Amygdala (tissue), 56 donors: ENCODE data around the gene L3MBTL2.

Source experiments
- DNase-seq, 56 donors: peaks; one replicate each; lab custom pipeline; 2025; lab: John Stamatoyannopoulos, UW

Gene L3MBTL2

DNA sequence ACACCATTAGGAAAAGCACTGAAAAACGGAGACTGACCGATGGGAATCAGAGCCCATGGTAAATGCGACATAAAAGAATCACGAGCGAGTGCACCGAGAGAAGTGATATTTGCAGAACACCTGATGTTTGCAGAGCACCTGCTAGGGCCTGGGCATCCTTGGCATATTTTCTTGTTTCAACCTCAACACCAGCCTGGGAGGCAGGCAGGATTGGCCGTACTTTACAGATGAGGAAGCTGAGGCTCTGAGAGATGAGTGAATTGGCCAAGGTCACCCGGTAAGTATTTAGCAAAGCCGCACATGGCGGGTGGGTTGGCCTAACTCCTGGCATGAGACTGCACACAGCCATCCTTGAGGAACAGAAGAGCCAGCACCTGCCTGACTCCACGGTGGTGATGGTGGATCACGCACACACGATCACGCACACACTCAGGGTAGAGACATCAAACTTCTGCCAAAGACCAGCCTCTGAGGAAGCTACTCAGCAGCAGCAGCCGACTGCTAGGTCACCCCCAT, 57.2 kb downstream of the L3MBTL2 start:
- no peak for DNase-seq

DNA sequence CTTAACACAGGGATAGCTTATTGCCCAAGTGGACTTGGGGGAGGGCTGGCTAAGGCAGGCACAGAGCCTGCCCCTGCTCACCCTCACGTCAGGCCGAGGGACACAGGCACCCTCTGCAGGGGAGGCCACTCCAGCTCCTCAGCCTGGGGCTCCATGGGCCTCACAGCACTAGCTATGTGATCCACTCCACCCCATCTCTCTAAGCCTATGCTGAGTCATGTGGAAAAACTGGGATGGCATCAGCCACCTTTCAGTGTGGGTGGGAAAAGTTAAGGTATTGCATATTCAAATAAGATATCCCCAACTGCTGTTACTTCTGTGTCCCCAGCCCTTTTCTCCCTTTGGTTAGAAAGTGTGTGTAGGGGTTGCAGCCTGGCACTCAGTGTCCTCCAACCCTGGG, 58.6 kb downstream of the L3MBTL2 start:
- DNase-seq = no peak

DNA sequence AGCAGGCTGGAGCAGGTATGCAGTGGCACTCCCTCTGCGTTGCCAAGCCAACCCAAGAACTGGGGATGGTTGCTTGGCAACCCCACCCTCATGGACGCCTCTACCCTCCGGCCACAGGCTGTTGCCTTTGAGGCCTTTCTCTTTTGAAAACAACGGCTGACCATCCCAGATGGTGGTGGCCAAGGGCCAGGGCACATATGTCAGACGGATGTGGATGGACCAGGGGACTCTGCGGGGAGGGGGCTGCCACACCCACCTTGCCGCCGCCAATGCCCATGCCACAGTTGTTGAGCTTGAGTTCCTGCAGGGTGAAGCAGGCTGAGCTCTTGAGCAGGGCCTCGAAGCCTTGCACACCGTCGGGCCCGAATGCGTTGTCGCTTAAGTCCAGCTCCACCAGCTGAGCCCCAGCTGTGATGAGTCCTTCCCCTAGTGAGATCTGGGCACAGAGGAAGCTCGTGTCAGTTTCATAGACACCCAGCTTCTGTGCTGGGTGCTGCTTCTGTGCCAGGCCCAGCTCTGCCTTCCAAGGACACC, 59.4 kb downstream of the L3MBTL2 start:
- DNase-seq = peak in 53 of 56 donors; percentile 9 to 94 (median 78)

DNA sequence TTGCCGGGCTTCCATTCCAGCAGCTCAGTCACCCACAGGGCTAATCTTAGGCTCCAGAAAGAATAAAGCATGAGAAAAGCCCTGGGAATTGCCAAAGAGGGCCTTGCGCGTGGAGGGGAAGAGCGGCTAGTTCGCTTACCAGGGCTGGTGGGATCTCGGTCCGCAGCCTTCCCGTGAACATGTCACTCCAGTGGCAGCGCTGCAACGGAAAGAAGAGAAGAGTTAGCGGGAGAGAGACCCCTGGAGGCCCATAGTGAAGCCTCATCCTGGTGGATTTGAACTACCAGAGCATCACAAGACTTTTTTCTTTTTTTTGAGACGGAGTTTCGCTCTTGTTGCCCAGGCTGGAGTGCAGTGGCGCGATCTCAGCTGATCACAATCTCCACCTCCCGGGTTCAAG, 62.8 kb downstream of the L3MBTL2 start:
- no peak for DNase-seq

DNA sequence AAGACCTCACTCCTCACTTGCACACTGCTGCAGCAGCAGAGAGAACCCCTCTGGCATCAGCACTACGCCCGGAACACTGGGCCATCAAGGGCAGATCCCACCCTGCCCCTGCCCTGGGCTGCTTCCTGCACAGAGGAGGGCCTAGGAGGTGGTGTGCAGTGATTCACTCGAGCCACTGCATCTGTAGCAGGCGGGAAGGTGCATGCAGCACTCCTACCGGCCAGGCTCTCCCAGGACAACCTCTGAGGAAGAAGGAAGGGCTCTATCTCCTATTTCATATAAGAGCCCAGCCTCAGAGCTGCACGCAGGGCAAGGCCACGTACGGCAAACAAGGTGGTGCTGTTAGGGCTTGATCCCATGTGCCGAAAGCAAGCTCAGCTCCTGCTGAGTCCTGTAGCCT, 66.7 kb downstream of the L3MBTL2 start:
- no peak for DNase-seq

DNA sequence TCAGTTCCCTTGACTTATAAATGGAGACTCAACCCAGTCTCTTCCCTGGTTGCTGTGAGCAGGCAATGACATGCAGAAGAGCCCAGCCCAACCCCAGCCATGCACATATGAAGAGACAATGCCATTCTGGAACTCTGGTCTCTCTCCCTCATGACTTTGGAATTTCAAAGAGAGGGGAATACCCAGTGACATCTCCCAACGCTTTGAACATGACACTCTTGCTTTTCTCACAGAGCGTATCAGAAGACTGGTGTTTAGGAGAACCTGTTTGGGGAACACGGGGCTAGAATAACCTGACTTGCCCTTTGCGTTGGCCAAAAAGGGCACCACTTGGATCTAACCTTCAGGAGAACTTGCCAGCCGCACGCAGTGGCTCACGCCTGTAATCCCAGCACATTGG, 68.0 kb downstream of the L3MBTL2 start:
- DNase-seq = no peak

DNA sequence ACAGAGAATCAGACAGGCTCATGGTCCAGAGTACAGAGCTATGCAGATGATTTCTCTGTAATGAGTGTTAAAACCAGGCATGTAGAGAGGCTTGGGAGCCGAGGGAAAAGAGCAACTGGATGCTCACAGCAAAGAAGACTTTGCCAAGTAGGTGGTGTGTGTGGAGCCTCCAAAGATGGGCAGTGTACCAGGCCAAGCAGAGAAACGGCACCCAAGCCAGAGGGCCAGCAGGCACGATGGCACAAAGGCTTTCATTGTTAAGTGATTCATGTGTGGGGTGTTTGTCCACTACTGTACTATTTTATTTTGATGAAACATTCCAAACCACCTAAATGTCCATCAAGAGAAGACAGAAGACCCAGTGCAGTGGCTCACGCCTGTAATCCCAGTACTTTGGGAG, 69.7 kb downstream of the L3MBTL2 start:
- peak in 46 of 56 donors; percentile 4 to 79 (median 40) for DNase-seq

DNA sequence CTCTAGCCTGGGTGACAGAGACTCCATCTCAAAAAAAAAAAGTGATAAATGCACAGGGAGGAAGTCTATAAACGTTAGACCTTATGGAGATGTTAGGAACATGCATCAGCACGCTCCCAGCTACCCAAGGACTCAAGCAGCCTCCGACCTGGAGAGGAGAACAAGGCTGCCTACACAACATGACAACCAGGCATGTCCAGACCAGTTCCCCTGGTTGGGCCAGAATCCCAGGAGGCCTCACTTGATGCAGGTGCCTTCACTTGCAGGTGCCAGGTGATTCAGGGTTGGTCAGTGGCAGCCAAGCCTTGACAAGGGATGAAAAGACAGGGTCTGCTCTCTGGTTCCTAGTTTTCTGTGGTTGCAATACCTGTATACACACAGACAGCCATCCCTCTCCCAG, 75.0 kb downstream of the L3MBTL2 start:
- DNase-seq = no peak

DNA sequence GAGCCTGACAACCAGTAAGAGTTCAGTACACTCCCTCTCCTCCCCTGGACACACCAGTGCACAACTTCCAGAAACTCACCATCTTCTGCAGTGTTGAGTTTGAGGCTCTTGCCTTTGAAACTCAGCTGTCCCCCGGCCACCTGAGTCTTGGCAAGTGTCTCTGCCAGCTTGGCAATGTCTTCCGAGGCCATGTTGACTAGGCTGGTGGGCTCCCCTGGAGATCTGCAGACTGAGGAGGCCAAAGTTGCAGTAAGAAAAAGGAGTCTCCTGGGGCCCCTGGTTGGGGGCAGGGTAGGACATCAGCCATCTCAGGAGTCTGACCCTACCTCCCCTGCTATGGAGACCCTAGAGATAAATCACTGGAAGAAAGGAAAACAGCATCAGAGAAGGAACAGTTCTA, 75.7 kb downstream of the L3MBTL2 start:
- DNase-seq = no peak
